Skin of body (tissue), 2 donors: Measurements from ENCODE around the gene RSU1. TPM values are rescaled to one million over a fixed set of nuclear protein-coding genes. Genes with fewer than 3 reads are reported as not detected.

ENCODE experiments used
- DNase-seq: peaks from one replicate; lab custom pipeline; 2025; lab: John Stamatoyannopoulos, UW
- total RNA-seq: library from RNA; depleted of rRNA; stranded (reverse); fragments of >200 nt; gene quantifications from one replicate; pipeline ENCODE4 v1.2.3, GENCODE V29; 2014

Gene RSU1
- total RNA-seq, 1 donor from 2014 or later, result 27.3 TPM

- no peak for DNase-seq
Measured at GRCh38 chr10:16606923-16607322, 210.3 kb downstream of the RSU1 start.

- DNase-seq, result no peak
Measured at GRCh38 chr10:16606421-16606820, 210.8 kb downstream of the RSU1 start.

- no peak for DNase-seq
Measured at GRCh38 chr10:16603308-16603707, 213.9 kb downstream of the RSU1 start.

GRCh38 chr10:16602104-16602775 is 215.0 kb downstream of the RSU1 start:
- no peak for DNase-seq

- no peak for DNase-seq
Measured at GRCh38 chr10:16599662-16600061, 217.6 kb downstream of the RSU1 start.

GRCh38 chr10:16597656-16598055 is 219.6 kb downstream of the RSU1 start:
- DNase-seq, result no peak

- no peak for DNase-seq
Measured at GRCh38 chr10:16592378-16592777, 224.8 kb downstream of the RSU1 start.

GRCh38 chr10:16586358-16587138 is 230.7 kb downstream of the RSU1 start:
- DNase-seq, result no peak

- no peak for DNase-seq
Measured at GRCh38 chr10:16585103-16585502, 232.1 kb downstream of the RSU1 start.

GRCh38 chr10:16583382-16583781 is 233.8 kb downstream of the RSU1 start:
- no peak for DNase-seq

GRCh38 chr10:16581202-16581601 is 236.0 kb downstream of the RSU1 start:
- DNase-seq, result no peak

GRCh38 chr10:16570731-16571130 is 246.5 kb downstream of the RSU1 start:
- DNase-seq, result no peak

GRCh38 chr10:16566202-16566805 is 250.9 kb downstream of the RSU1 start:
- DNase-seq, result no peak

- no peak for DNase-seq
Measured at GRCh38 chr10:16565604-16566003, 251.6 kb downstream of the RSU1 start.

GRCh38 chr10:16562891-16563290 is 254.3 kb downstream of the RSU1 start:
- DNase-seq, result no peak

GRCh38 chr10:16559236-16559773 is 257.9 kb downstream of the RSU1 start:
- no peak for DNase-seq

GRCh38 chr10:16547973-16548372 is 269.3 kb downstream of the RSU1 start:
- no peak for DNase-seq

- DNase-seq, result no peak
Measured at GRCh38 chr10:16545116-16545736, 272.0 kb downstream of the RSU1 start.

GRCh38 chr10:16544591-16544990 is 272.6 kb downstream of the RSU1 start:
- DNase-seq, result no peak

- no peak for DNase-seq
Measured at GRCh38 chr10:16544099-16544498, 273.1 kb downstream of the RSU1 start.
